Pancreas (tissue), 10 donors: ENCODE data around the gene VMP1. TPM values are rescaled to one million over a fixed set of nuclear protein-coding genes. Genes with fewer than 3 reads are reported as not detected.

Source experiments
- ATAC-seq, 4 donors: fragments of 200-7000 bp; cut with Tn5 transposase; one replicate each; pipeline versions ENCODE4 v1.8.0 to v1.9.1; 2020; ENCODE audit warnings: mild to moderate bottlenecking in 4 of 4, moderate library complexity in 4 of 4
- DNase-seq, 6 donors: peaks; one replicate each; pipeline ENCODE4 v3.0.0-alpha.2; 2020
- FAIRE-seq: peaks from 2 replicates; lab custom pipeline; 2012; peaks lifted over from hg19 to GRCh38; lab: Jason Lieb, UNC
- H3K27ac ChIP-seq, 4 donors: fragments of 200-600 bp; sonication (generic); 1 replicate in 3 of 4; 2 replicates in 1 of 4; pipeline versions ENCODE4 v1.5.0 to v1.8.0; 2020
- H3K27me3 ChIP-seq, 4 donors: fragments of 200-600 bp; one replicate each; pipeline ENCODE4 v1.8.0; 2021
- H3K36me3 ChIP-seq, 3 donors: fragments of 200-600 bp; sonication (generic) in 1 of 3; one replicate each; pipeline versions ENCODE4 v1.5.0 to v1.8.0; 2020 to 2021
- H3K4me1 ChIP-seq, 3 donors: fragments of 200-600 bp; one replicate each; pipeline ENCODE4 v1.8.0; 2021
- H3K4me3 ChIP-seq, 4 donors: fragments of 200-600 bp; sonication (generic) in 2 of 4; one replicate each; pipeline versions ENCODE4 v1.5.0 to v1.8.0; 2020 to 2021
- H3K9me3 ChIP-seq, 4 donors: fragments of 200-600 bp; one replicate each; pipeline ENCODE4 v1.8.0; 2021
- CTCF ChIP-seq, 4 donors: fragments of 200-600 bp; sonication (generic) in 3 of 4; IDR thresholded peaks; one replicate each; pipeline versions ENCODE4 v1.5.0 to v1.8.0; 2021; ENCODE audit warnings: antibody characterized with exemption in 4 of 4
- WGBS, 2 donors: extraction: QIAGEN DNeasy Blood & Tissue Kit; methylation state at CpG; one replicate each; pipeline ENCODE4 v1.1.7; 2013; 5-methylcytosine and 5-hydroxymethylcytosine counted together
- intact Hi-C, 3 donors: fragments of 100-400 bp; cut with DNase I; formaldehyde crosslinking; loops; one replicate each; pipeline versions ENCODE4 v1.11.1 to v1.14.2; 2022
- polyA plus RNA-seq, 2 donors: library from polyadenylated mRNA; stranded (reverse); fragments of 200-250 nt; gene quantifications; one replicate each; pipeline ENCODE4 v1.2.3, GENCODE V29; 2013
- total RNA-seq, 6 donors: library from RNA; stranded (reverse); fragmentation: NEBNext Ultra II Directional in 4 of 6; extraction: Animal tissue kit (Norgen Biotek cat#: 25700) in 4 of 6; gene quantifications; one replicate each; pipeline versions ENCODE4 v1.2.1 to v1.2.4, GENCODE V29; 2021 to 2023
- donor health status: healthy with polysubstance abuse.
- donor health status: DM: no; HTN: no; CAD: no; lungs with moderate emphysema.
- donor health status: DM: no; HTN: no; CAD: no.
- donor health status: control.
- donor health status: control.
- donor health status: Bipolar disorder and iron deficiency.
- donor health status: DM: yes; HTN: yes; CAD: no.
- donor health status: DM: no; HTN: no; CAD: no.
- donor health status: DM: no; HTN: no; CAD: no.
- donor health status: DM: yes; HTN: yes; CAD: no.

The VMP1 gene
- total and polyA plus RNA-seq, 8 donors, result 55.5 to 177 (median 91.8) TPM

- ATAC-seq (no peak), DNase-seq (no peak), FAIRE-seq (no peak)
- no peaks in the 10 kb centered on the region for H3K4me1 ChIP-seq
- WGBS, 2 donors, result 84 to 91% methylated on average over 7 of the region's 7 CpGs
- H3K9me3 ChIP-seq, result no peaks in the 10 kb centered on the region
- no peak overlapping the region for H3K4me3 ChIP-seq
- no peak for TF ChIP-seq CTCF (IDR thresholded peaks at IDR 0.05)
- H3K27ac ChIP-seq, result no peak overlapping the region
- H3K36me3 ChIP-seq, result peaks cover 8 to 49% (median 10%) of the 10 kb centered on the region in 3 donors
- intact Hi-C loops, result no loop called here
- H3K27me3 ChIP-seq, result no peaks in the 10 kb centered on the region
Measured at GRCh38 chr17:59693582-59693981, 13.9 kb upstream of the VMP1 start.

DNA sequence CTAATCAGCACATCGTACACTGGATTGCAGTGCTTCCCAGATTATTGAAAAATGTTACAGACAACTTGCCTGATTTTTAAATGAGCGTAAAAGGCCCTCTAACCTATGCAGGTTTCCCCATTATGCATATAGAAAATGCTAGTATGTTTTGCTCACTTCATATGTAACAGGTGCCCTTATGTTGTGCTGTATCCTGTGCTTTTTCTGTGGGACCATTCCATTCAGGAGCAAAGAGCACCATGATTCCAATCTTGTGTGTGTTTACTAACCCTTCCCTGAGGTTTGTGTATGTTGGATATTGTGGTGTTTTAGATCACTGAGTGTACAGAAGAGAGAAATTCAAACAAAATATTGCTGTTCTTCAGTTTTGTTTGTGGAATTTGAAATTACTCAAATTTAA is 13.1 kb upstream of the VMP1 start:
- H3K36me3 ChIP-seq, result peaks cover 8 to 49% (median 12%) of the 10 kb centered on the region in 3 donors
- no peak overlapping the region for H3K27ac ChIP-seq
- H3K4me3 ChIP-seq, result no peak overlapping the region
- DNase-seq (no peak), FAIRE-seq (no peak), ATAC-seq (no peak)
- intact Hi-C loops, result no loop called here
- H3K9me3 ChIP-seq, result no peaks in the 10 kb centered on the region
- WGBS, 2 donors, result 75 to 82% methylated on average over 2 of the region's 2 CpGs
- H3K4me1 ChIP-seq, result no peaks in the 10 kb centered on the region
- no peak for TF ChIP-seq CTCF (IDR thresholded peaks at IDR 0.05)
- no peaks in the 10 kb centered on the region for H3K27me3 ChIP-seq

DNA sequence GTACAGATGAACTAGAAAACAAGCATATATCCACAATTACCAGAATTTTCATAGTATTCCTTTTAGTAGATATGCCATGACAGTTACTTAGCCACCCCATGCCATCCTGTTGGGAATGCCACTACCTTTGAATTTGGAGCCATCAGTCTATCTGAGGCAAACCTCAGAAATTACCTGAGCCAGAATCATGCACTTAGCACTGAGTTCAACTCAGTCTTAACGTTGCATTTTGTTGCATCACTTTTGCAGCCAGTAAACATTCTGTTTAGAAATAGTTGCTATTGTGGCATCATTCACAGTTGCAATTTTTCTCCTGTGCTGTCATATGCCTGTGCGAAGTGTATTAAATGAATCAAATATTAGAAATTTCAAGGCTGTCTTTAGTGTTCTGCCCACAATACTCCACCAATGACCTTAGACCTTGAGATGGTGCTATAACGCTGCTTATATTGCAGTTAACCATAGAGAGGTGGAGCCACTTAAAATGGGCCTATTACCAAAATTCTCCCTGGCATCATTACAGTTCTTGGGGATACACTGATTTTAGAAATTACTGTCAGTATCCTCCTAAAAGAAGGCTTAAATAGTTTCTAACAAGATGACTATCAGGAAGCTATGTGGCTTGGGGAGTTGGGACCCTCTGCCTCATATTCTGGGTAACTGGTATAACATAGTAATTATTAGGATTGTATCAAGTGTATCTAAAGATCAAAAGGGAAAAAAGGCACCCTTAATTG is 11.3 kb upstream of the VMP1 start:
- ATAC-seq (no peak), FAIRE-seq (no peak), DNase-seq (no peak)
- no peak for TF ChIP-seq CTCF (IDR thresholded peaks at IDR 0.05)
- intact Hi-C loops, result no loop called here
- Histone ChIP-seq H3K27ac (no peak overlapping the region), H3K27me3 (no peaks in the 10 kb centered on the region), H3K4me3 (no peak overlapping the region), H3K4me1 (no peaks in the 10 kb centered on the region), H3K36me3 (peaks cover 0 to 39% (median 12%) of the 10 kb centered on the region in 3 donors), H3K9me3 (no peaks in the 10 kb centered on the region)
- 56 to 64% methylated on average over 3 of the region's 3 CpGs for WGBS, 2 donors

DNA sequence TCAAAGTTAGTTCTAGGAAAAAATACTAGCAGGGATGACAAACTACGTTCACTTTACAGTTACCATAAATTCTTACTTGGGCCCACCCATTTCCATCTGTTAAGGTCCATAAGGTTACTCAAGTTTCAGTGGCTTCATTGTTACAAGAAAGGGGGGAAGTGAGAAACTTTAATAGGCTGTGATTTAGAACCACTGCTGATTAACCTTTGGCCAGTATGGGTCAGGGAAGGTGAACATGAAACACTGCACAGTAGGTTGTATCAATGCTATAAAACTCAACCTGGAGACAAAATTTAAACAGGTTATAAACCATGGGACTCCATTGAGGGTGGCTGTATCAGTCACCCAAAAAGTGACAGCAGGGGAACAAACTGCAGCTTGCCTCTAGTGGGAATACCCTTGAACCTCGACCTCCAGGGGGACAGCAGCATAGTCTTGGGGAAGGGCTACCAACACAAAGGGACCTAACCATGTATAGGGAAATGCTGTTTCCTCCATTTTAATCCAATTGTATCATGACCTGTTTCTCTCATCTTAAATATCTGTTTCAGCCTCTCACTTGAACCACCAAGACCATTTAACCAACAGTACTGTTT is 10.7 kb upstream of the VMP1 start:
- DNase-seq (no peak), FAIRE-seq (no peak), ATAC-seq (no peak)
- 89 to 98% methylated on average over 2 of the region's 2 CpGs for WGBS, 2 donors
- H3K27ac ChIP-seq, result no peak overlapping the region
- H3K4me3 ChIP-seq, result no peak overlapping the region
- H3K27me3 ChIP-seq, result no peaks in the 10 kb centered on the region
- H3K4me1 ChIP-seq, result no peaks in the 10 kb centered on the region
- no peak for TF ChIP-seq CTCF (IDR thresholded peaks at IDR 0.05)
- no peaks in the 10 kb centered on the region for H3K9me3 ChIP-seq
- H3K36me3 ChIP-seq, result peaks cover 0 to 33% (median 12%) of the 10 kb centered on the region in 3 donors
- intact Hi-C loops, result no loop called here

DNA sequence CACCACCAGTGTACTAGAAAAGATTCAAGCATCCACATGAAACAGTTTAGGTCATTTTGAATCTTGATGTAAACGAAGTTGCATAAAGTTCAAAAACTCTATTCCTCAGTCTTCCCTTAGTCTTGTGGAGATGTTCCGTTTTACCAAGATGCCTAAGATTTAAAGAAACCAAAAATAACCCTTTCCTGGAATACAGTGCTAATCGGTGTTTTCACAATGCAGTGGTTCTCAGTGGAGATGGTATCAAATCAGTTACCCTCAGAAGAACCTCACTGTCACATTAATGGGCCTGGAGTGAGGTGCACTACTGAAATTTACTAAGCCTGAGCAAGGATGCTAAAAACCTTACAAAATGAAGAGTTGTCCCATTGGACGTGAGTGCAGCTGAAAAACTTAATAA is 9.3 kb upstream of the VMP1 start:
- intact Hi-C loops, result no loop called here
- TF ChIP-seq CTCF (IDR thresholded peaks at IDR 0.05), result no peak
- FAIRE-seq, result no peak
- H3K27ac ChIP-seq, result no peak overlapping the region
- H3K27me3 ChIP-seq, result no peaks in the 10 kb centered on the region
- no peak overlapping the region for H3K4me3 ChIP-seq
- 78 to 84% methylated on average over 4 of the region's 4 CpGs for WGBS, 2 donors
- H3K36me3 ChIP-seq, result peaks cover 0 to 22% (median 7%) of the 10 kb centered on the region in 3 donors
- DNase-seq, result no peak
- H3K4me1 ChIP-seq, result no peaks in the 10 kb centered on the region
- H3K9me3 ChIP-seq, result no peaks in the 10 kb centered on the region
- ATAC-seq, result no peak
